H9 (cell line): ENCODE data around the gene GRID1. TPM values are rescaled to one million over a fixed set of nuclear protein-coding genes. Genes with fewer than 3 reads are reported as not detected.
A peak's percentile ranks its signal among the peaks of the same experiment; 100 is the strongest.

Source experiments
- DNase-seq: peaks from one replicate; pipeline ENCODE4 v3.0.0-alpha.2; 2017
- H2AFZ ChIP-seq: one replicate; pipeline ENCODE4 v1.6.1; 2013; ENCODE audit warnings: mild to moderate bottlenecking, low read length, control low read depth, moderate library complexity
- H2AK5ac ChIP-seq: 2 replicates; pipeline ENCODE4 v1.6.1; 2013; ENCODE audit warnings: low read length, control low read depth, mixed read lengths; ENCODE audit not compliant: insufficient read length
- H2BK120ac ChIP-seq: one replicate; pipeline ENCODE4 v1.6.1; 2013; ENCODE audit warnings: low read depth, mild to moderate bottlenecking, low read length, control low read depth, inconsistent platforms; ENCODE audit not compliant: poor library complexity, severe bottlenecking
- H2BK12ac ChIP-seq: 2 replicates; pipeline ENCODE4 v1.6.1; 2013; ENCODE audit warnings: low read length, control low read depth, mixed read lengths, low read depth; ENCODE audit not compliant: insufficient read length
- H2BK15ac ChIP-seq: 2 replicates; pipeline ENCODE4 v1.6.1; 2013; ENCODE audit warnings: low read depth, low read length, control low read depth
- H2BK20ac ChIP-seq: one replicate; pipeline ENCODE4 v1.6.1; 2013; ENCODE audit warnings: low read depth, mild to moderate bottlenecking, low read length, control low read depth, inconsistent platforms; ENCODE audit not compliant: poor library complexity, severe bottlenecking
- H2BK5ac ChIP-seq: 2 replicates; pipeline ENCODE4 v1.6.1; 2013; ENCODE audit warnings: low read length, control low read depth, mixed read lengths; ENCODE audit not compliant: insufficient read length
- H3K14ac ChIP-seq: 2 replicates; pipeline ENCODE4 v1.6.1; 2013; ENCODE audit warnings: low read length, control low read depth; ENCODE audit not compliant: insufficient read depth
- H3K18ac ChIP-seq: 2 replicates; pipeline ENCODE4 v1.6.1; 2013; ENCODE audit warnings: low read depth, mild to moderate bottlenecking, mixed read lengths, low read length, control low read depth; ENCODE audit not compliant: insufficient read length
- H3K23ac ChIP-seq: 2 replicates; pipeline ENCODE4 v1.6.1; 2013; ENCODE audit warnings: low read length, control low read depth, mixed read lengths, low read depth; ENCODE audit not compliant: insufficient read length
- H3K23me2 ChIP-seq: 2 replicates; pipeline ENCODE4 v1.6.1; 2013; ENCODE audit warnings: low read depth, mild to moderate bottlenecking, mixed read lengths, low read length, control low read depth; ENCODE audit not compliant: insufficient read length, poor library complexity, severe bottlenecking
- H3K27ac ChIP-seq: 2 replicates; pipeline ENCODE4 v1.5.1; 2013; ENCODE audit warnings: low read length, control low read depth, mixed read lengths, low read depth; ENCODE audit not compliant: insufficient read length
- H3K27me3 ChIP-seq: 2 replicates; pipeline ENCODE4 v1.6.1; 2013; ENCODE audit warnings: low read length, control low read depth, inconsistent platforms; ENCODE audit not compliant: insufficient read depth
- H3K4ac ChIP-seq: 2 replicates; pipeline ENCODE4 v1.6.1; 2013; ENCODE audit warnings: low read depth, mild to moderate bottlenecking, control low read depth, inconsistent platforms, low read length, moderate library complexity
- H3K4me1 ChIP-seq: 2 replicates; pipeline ENCODE4 v1.6.1; 2013; ENCODE audit warnings: low read length, control low read depth, inconsistent platforms; ENCODE audit not compliant: insufficient read depth
- H3K4me2 ChIP-seq: 2 replicates; pipeline ENCODE4 v1.6.1; 2013; ENCODE audit warnings: low read length, control low read depth, mixed read lengths; ENCODE audit not compliant: insufficient read length, insufficient read depth
- H3K56ac ChIP-seq: 2 replicates; pipeline ENCODE4 v1.6.1; 2013; ENCODE audit warnings: low read depth, mild to moderate bottlenecking, mixed read lengths, low read length, control low read depth; ENCODE audit not compliant: insufficient read length
- H3K79me1 ChIP-seq: 2 replicates; pipeline ENCODE4 v1.6.1; 2013; ENCODE audit warnings: low read depth, mild to moderate bottlenecking, moderate library complexity, low read length, control low read depth, inconsistent platforms; ENCODE audit not compliant: insufficient read depth, poor library complexity, severe bottlenecking
- H3K79me2 ChIP-seq: 2 replicates; pipeline ENCODE4 v1.6.1; 2013; ENCODE audit warnings: low read length, control low read depth, inconsistent platforms; ENCODE audit not compliant: insufficient read depth
- H3K9ac ChIP-seq: 2 replicates; pipeline ENCODE4 v1.6.1; 2013; ENCODE audit warnings: low read length, control low read depth, mixed read lengths; ENCODE audit not compliant: insufficient read length; ENCODE audit errors: extremely low read depth
- H3K9me3 ChIP-seq: one replicate; pipeline ENCODE4 v1.6.1; 2013; ENCODE audit warnings: low read depth, low read length, inconsistent platforms; ENCODE audit not compliant: control insufficient read depth
- H3T11ph ChIP-seq: one replicate; pipeline ENCODE4 v1.6.1; 2013; ENCODE audit warnings: mild to moderate bottlenecking, low read length, control low read depth, inconsistent platforms
- H4K20me1 ChIP-seq: one replicate; pipeline ENCODE4 v1.6.1; 2013; ENCODE audit not compliant: control insufficient read depth, insufficient read length, insufficient read depth
- H4K5ac ChIP-seq: 2 replicates; pipeline ENCODE4 v1.6.1; 2013; ENCODE audit warnings: low read depth, mild to moderate bottlenecking, mixed read lengths, low read length, control low read depth; ENCODE audit not compliant: insufficient read length
- H4K8ac ChIP-seq: replicated peaks from 2 replicates; pipeline ENCODE4 v1.6.1; 2013; ENCODE audit warnings: low read length, control low read depth, mixed read lengths, low read depth; ENCODE audit not compliant: insufficient read length
- H4K91ac ChIP-seq: 2 replicates; pipeline ENCODE4 v1.6.1; 2013; ENCODE audit warnings: low read depth, mild to moderate bottlenecking, moderate library complexity, mixed read lengths, low read length, control low read depth; ENCODE audit not compliant: insufficient read length
- H3K27ac Mint-ChIP-seq, 3 experiments: 2 replicates in 2 of 3; 3 replicates in 1 of 3; pipeline ENCODE4 v1.8.0; 2020 to 2021; ENCODE audit warnings: mixed read lengths in 3 of 3, mild to moderate bottlenecking in 1 of 3, moderate library complexity in 1 of 3
- H3K27me3 Mint-ChIP-seq: 2 replicates; pipeline ENCODE4 v1.8.0; 2021; ENCODE audit warnings: low read depth, mild to moderate bottlenecking, moderate library complexity, mixed read lengths
- H3K36me3 Mint-ChIP-seq, 3 experiments: 2 replicates in 2 of 3; 3 replicates in 1 of 3; pipeline ENCODE4 v1.8.0; 2020 to 2021; ENCODE audit warnings: low read depth in 3 of 3, mixed read lengths in 3 of 3; ENCODE audit not compliant: insufficient read depth in 1 of 3
- H3K4me1 Mint-ChIP-seq, 2 experiments: 2 replicates each; pipeline ENCODE4 v1.8.0; 2020; ENCODE audit warnings: mixed read lengths in 2 of 2
- H3K4me3 Mint-ChIP-seq, 2 experiments: 2 replicates in 1 of 2; 3 replicates in 1 of 2; pipeline ENCODE4 v1.8.0; 2020 to 2021; ENCODE audit warnings: mild to moderate bottlenecking in 2 of 2, mixed read lengths in 2 of 2, moderate library complexity in 1 of 2
- H3K9me3 Mint-ChIP-seq, 2 experiments: 2 replicates in 1 of 2; 3 replicates in 1 of 2; pipeline ENCODE4 v1.8.0; 2020; ENCODE audit warnings: mild to moderate bottlenecking in 2 of 2, mixed read lengths in 2 of 2, moderate library complexity in 1 of 2
- CTCF ChIP-seq: fragments of 200-600 bp; sonication (generic); conservative IDR thresholded peaks from 3 replicates; pipeline ENCODE4 v1.8.0; 2021; ENCODE audit warnings: antibody characterized with exemption, mild to moderate bottlenecking
- WGBS: extraction: QIAGEN DNeasy Blood & Tissue Kit; methylation state at CpG from one replicate; pipeline ENCODE4 v1.1.7; 2013; ENCODE audit warnings: missing lambda C conversion rate, low lambda C conversion rate, mixed read lengths; ENCODE audit not compliant: insufficient read length; ENCODE audit errors: extremely low coverage; 5-methylcytosine and 5-hydroxymethylcytosine counted together
- total RNA-seq: library from RNA; stranded (reverse); gene quantifications from 2 replicates; pipeline ENCODE4 v1.2.1, GENCODE V29; 2021

Gene GRID1
- total RNA-seq, 1 experiment from 2014 or later = 0.35 TPM

DNA sequence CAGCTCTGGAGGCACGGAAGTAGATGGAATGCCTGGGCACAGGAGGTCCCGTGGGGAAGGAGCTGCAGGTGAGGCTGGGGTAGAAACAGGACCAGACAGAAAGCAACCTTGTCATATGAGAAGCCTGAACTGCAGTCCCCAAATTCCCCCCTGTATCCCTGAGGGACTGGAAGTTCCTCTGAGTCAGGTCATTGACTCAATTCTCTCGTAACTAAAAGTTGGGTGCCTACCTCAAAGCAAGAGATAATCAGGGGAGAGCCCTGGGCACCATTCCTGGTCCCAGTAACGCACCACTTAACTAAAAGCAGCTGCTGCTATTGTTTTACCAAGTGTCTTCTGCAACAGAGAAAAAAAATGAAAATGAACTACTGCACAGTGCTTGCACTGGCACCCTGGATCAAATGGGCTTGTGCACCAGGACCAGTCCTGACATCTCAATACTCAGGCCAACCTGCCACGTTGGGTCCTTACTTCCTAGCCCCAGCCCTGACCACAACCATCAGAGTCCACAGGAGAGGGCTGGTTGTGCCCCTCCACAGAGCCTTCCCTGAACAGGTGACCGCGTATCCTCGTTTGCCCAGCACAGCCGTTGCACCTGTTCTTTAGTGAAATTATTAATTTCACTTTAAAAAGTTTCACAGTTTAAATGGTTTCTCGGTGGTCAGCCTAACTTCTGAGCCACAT, 79.3 kb downstream of the GRID1 start:
- H3T11ph ChIP-seq = no peak overlapping the region
- H3K23ac ChIP-seq = no peak overlapping the region
- H2BK5ac ChIP-seq = no peak overlapping the region
- no peak overlapping the region for H2BK20ac ChIP-seq
- H3K27me3 Mint-ChIP-seq = peaks cover 3% of the 10 kb centered on the region
- no peak overlapping the region for H2BK15ac ChIP-seq
- TF ChIP-seq CTCF = no peak
- H4K5ac ChIP-seq = no peak overlapping the region
- no peaks in the 10 kb centered on the region for H3K4me1 ChIP-seq
- H2BK120ac ChIP-seq = no peak overlapping the region
- peak; percentile 15 for DNase-seq
- no peak overlapping the region for H3K4me2 ChIP-seq
- no peak overlapping the region for H4K8ac ChIP-seq
- H3K4me1 Mint-ChIP-seq = peaks cover 7 to 9% of the 10 kb centered on the region in 2 experiments
- no peak overlapping the region for H3K4me3 Mint-ChIP-seq
- H2BK12ac ChIP-seq = no peak overlapping the region
- no peaks in the 10 kb centered on the region for H3K79me1 ChIP-seq
- no CpG with 5 or more reads among the region's 10 CpGs for WGBS
- no peaks in the 10 kb centered on the region for H4K20me1 ChIP-seq
- H4K91ac ChIP-seq = no peak overlapping the region
- no peaks in the 10 kb centered on the region for H3K27me3 ChIP-seq
- H3K27ac Mint-ChIP-seq = no peak overlapping the region
- H3K4ac ChIP-seq = no peak overlapping the region
- no peaks in the 10 kb centered on the region for H3K36me3 Mint-ChIP-seq
- no peak overlapping the region for H3K27ac ChIP-seq
- H3K9ac ChIP-seq = no peak overlapping the region
- H2AK5ac ChIP-seq = no peak overlapping the region
- no peak overlapping the region for H2AFZ ChIP-seq
- no peak overlapping the region for H3K56ac ChIP-seq
- no peaks in the 10 kb centered on the region for H3K79me2 ChIP-seq
- H3K23me2 ChIP-seq = no peaks in the 10 kb centered on the region
- H3K9me3 ChIP-seq = no peaks in the 10 kb centered on the region
- peaks cover 0 to 6% of the 10 kb centered on the region in 2 experiments; a peak in 1 of 5 replicates for H3K9me3 Mint-ChIP-seq
- H3K18ac ChIP-seq = no peak overlapping the region
- no peak overlapping the region for H3K14ac ChIP-seq
